GM21717 (cell line): ENCODE data around the gene PTGDR2.

Source experiments
- ATAC-seq: cut with Tn5 transposase; IDR thresholded peaks from one replicate; pipeline ENCODE4 v1.9.1; 2021; ENCODE audit warnings: mild to moderate bottlenecking, moderate library complexity; ENCODE audit not compliant: unreplicated experiment

The PTGDR2 gene

GRCh38 chr11:60813324-60813723 is 42.4 kb downstream of the PTGDR2 start:
- no peak for ATAC-seq

- no peak for ATAC-seq
These were observed 45.2 kb downstream of the PTGDR2 start for GRCh38 chr11:60810569-60810968.

DNA sequence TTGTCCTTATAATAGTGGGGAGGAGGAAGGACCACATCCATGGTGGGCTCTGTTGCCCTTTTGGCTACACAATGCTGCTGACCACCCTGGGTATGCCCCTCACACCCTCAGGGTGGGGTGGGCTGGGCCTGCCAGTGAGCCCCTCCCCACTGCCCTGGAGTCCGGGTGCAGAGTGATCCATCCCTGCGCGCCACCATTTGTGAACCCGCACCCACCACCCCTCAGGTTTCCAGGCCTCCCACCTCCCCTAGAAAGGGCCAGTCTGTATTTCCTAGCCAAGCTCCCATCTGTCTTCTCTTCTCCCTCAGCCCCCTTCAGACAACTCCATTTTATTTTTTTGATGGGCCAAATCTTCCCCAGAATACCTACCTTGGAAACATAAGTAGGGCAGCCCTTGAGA is 45.6 kb downstream of the PTGDR2 start:
- no peak for ATAC-seq

DNA sequence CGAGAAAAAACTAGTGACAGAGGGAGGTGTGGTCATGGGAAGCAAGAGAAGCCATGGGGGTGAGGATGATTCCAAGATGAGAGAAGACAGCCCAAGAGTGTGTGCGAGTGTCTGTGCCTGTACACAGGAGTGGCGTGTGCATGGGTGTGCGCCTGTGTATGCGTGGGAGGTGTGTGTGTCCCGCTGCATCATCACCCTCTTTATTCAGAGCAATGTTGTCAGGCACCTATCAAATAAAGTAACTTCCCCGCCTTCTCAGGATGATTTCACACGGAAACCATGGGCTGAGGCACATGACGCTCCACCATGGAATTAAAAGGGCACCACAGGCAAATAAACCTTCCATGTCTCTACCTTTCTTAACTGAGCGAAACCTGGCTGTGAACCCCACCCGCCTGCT is 46.1 kb downstream of the PTGDR2 start:
- ATAC-seq, result no peak

DNA sequence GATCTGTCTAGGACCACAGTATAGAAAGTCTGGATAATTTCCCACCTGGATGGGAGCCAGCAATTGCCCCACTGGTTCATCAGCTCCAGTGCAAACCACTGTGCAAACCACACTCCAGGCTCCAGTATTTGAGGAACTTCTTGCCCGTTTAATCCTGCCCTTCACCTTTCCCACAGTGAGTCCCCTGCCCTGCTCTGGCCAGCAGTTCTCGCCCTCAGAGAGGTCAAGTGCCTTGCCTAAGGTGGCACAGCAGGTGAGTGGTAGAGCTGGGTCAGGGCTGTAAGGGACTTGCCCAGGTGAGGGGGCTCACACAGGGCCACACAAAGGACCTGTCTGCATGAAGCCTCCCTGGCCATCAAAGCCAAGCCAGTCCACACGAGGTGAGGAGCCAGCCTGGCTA is 46.5 kb downstream of the PTGDR2 start:
- no peak for ATAC-seq

DNA sequence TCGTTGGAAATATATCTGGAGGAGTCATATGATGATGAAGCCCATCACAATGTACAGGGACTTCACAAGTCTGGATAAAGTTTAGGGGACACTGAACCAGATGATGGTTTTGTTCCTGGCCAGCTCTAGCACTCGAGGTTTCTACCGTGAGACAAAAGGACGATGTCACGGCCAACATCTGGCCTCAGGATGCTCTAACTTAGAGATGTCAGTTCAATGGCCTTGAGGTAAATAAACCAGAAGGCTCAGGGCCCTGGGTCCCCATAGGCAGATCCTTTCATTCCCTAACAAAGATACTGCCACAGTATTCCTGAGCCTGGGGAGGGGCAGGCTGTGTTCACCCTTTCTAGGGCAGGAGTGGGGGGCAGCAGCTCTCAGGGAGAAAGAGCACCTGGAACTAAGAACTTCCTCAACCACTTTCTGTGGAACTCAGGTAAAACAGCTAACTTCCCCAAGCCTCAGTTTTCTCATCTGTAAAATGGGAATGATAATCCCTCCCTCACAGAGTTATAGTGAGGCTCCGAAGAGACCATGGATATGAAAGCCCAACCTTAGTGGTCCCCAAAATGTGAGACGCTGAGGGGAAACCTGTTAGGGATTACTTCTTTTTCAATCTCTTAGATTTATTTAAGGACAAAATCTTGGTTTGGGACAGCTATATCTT is 52.3 kb downstream of the PTGDR2 start:
- ATAC-seq, result no peak

- ATAC-seq, result no peak
These were observed 54.6 kb downstream of the PTGDR2 start for GRCh38 chr11:60801194-60801593.
